Mesendoderm (in vitro differentiated cells): ENCODE measurements around the gene DMD.

Source experiments
- DNase-seq: peaks from one replicate; pipeline ENCODE4 v3.0.0; 2013
- H2AK5ac ChIP-seq: 2 replicates; pipeline ENCODE4 v1.6.1; 2013; ENCODE audit warnings: low read length, inconsistent platforms
- H2BK120ac ChIP-seq: 2 replicates; pipeline ENCODE4 v1.6.1; 2013; ENCODE audit warnings: low read depth, mild to moderate bottlenecking, low read length, moderate library complexity, mixed read lengths
- H2BK15ac ChIP-seq: replicated peaks from 2 replicates; pipeline ENCODE4 v1.6.1; 2013; ENCODE audit warnings: low read depth, mild to moderate bottlenecking, moderate library complexity
- H2BK5ac ChIP-seq: 2 replicates; pipeline ENCODE4 v1.6.1; 2013; ENCODE audit warnings: low read length, inconsistent platforms
- H3K18ac ChIP-seq: 2 replicates; pipeline ENCODE4 v1.6.1; 2013; ENCODE audit warnings: mild to moderate bottlenecking, low read length, mixed read lengths
- H3K23ac ChIP-seq: one replicate; pipeline ENCODE4 v1.6.1; 2013; ENCODE audit warnings: low read length
- H3K27ac ChIP-seq: 2 replicates; pipeline ENCODE4 v1.5.1; 2013; ENCODE audit warnings: low read depth, mild to moderate bottlenecking, inconsistent platforms, low read length, moderate library complexity
- H3K27me3 ChIP-seq: 2 replicates; pipeline ENCODE4 v1.6.1; 2013; ENCODE audit warnings: low read length, control low read depth, mild to moderate bottlenecking, inconsistent platforms; ENCODE audit not compliant: insufficient read depth, poor library complexity
- H3K36me3 ChIP-seq: 2 replicates; pipeline ENCODE4 v1.6.1; 2013; ENCODE audit warnings: low read length, inconsistent platforms; ENCODE audit not compliant: control insufficient read depth, insufficient read depth
- H3K4ac ChIP-seq: one replicate; pipeline ENCODE4 v1.6.1; 2013; ENCODE audit warnings: low read depth, mild to moderate bottlenecking, low read length, moderate library complexity
- H3K4me1 ChIP-seq: 2 replicates; pipeline ENCODE4 v1.6.1; 2013; ENCODE audit warnings: low read depth, low read length, inconsistent platforms; ENCODE audit not compliant: control insufficient read depth
- H3K4me2 ChIP-seq: 2 replicates; pipeline ENCODE4 v1.6.1; 2013; ENCODE audit warnings: low read length
- H3K4me3 ChIP-seq: 2 replicates; pipeline ENCODE4 v1.5.1; 2013; ENCODE audit warnings: mild to moderate bottlenecking, low read length
- H3K56ac ChIP-seq: one replicate; pipeline ENCODE4 v1.6.1; 2013; ENCODE audit warnings: low read length
- H3K79me1 ChIP-seq: 2 replicates; pipeline ENCODE4 v1.6.1; 2013; ENCODE audit warnings: low read length, inconsistent platforms
- H3K79me2 ChIP-seq: 2 replicates; pipeline ENCODE4 v1.6.1; 2013; ENCODE audit warnings: mild to moderate bottlenecking, low read length; ENCODE audit not compliant: control insufficient read depth, insufficient read depth
- H3K9ac ChIP-seq: 2 replicates; pipeline ENCODE4 v1.6.1; 2013; ENCODE audit warnings: low read length, inconsistent platforms
- H4K5ac ChIP-seq: one replicate; pipeline ENCODE4 v1.6.1; 2013; ENCODE audit warnings: low read length
- H4K8ac ChIP-seq: one replicate; pipeline ENCODE4 v1.6.1; 2013; ENCODE audit warnings: low read depth, mild to moderate bottlenecking, control low read depth, low read length, moderate library complexity
- WGBS: extraction: QIAGEN DNeasy Blood & Tissue Kit; methylation state at CpG from one replicate; pipeline ENCODE4 v1.1.7; 2013; ENCODE audit warnings: low lambda C conversion rate, missing lambda C conversion rate; ENCODE audit not compliant: insufficient coverage; ENCODE audit errors: extremely low coverage; 5-methylcytosine and 5-hydroxymethylcytosine counted together

DMD gene

DNA sequence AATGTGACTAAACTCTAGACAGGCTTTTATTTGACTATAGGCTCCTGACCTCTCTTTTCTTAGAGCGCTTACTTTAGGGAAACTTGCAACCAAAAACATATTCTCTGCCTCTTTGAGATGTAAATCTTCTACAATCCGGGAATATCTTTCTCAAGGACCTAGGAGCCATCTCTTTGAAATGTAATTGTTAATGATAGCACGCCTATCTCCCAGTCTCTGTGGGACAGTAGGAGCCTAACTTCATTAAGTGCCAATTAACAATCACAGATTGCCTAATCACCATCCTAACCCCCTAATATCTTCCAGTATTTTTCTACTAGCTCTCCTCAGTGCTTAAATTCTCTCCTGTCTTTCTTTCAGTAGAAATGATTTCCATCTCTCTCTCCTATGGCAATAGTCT lies 628.6 kb downstream of the DMD start:
- H2BK15ac ChIP-seq: no peak overlapping the region
- H2BK120ac ChIP-seq: no peak overlapping the region
- H3K4me2 ChIP-seq: no peak overlapping the region
- no peak overlapping the region for H4K8ac ChIP-seq
- H3K4ac ChIP-seq: no peak overlapping the region
- H3K4me3 ChIP-seq: no peak overlapping the region
- DNase-seq: peak; percentile 54
- H2BK5ac ChIP-seq: no peak overlapping the region
- no peaks in the 10 kb centered on the region for H3K27me3 ChIP-seq
- no peak overlapping the region for H3K23ac ChIP-seq
- H3K56ac ChIP-seq: no peak overlapping the region
- H3K9ac ChIP-seq: no peak overlapping the region
- no peaks in the 10 kb centered on the region for H3K4me1 ChIP-seq
- no peaks in the 10 kb centered on the region for H3K79me1 ChIP-seq
- no peak overlapping the region for H3K27ac ChIP-seq
- H2AK5ac ChIP-seq: no peak overlapping the region
- no peak overlapping the region for H4K5ac ChIP-seq
- no peaks in the 10 kb centered on the region for H3K79me2 ChIP-seq
- WGBS: no CpG with 5 or more reads among the region's 3 CpGs
- H3K36me3 ChIP-seq: no peaks in the 10 kb centered on the region
- H3K18ac ChIP-seq: no peak overlapping the region

DNA sequence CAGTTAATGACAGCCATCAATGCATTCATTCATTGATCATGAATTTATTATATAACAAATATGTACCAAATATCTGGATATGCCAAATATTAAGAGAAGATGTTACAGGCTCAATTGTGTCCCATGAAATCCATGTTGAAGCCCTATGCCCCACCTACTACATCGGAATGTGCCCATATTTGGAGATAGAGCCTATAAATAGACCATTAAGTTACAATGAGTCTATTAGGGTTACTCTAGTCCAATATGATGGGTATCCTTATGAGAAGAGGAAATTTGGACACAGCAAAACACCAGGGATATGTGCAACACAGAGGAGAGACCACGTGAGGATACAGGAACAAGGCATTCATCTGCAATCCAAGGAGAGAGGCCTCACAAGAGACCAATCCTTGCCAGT lies 634.5 kb downstream of the DMD start:
- Histone ChIP-seq H3K79me1 (no peaks in the 10 kb centered on the region), H3K4me3 (no peak overlapping the region), H3K36me3 (no peaks in the 10 kb centered on the region), H2AK5ac (no peak overlapping the region), H3K56ac (no peak overlapping the region), H2BK120ac (no peak overlapping the region), H4K8ac (no peak overlapping the region), H3K27me3 (no peaks in the 10 kb centered on the region), H3K4me1 (no peaks in the 10 kb centered on the region), H3K4me2 (no peak overlapping the region), H3K4ac (no peak overlapping the region), H3K79me2 (no peaks in the 10 kb centered on the region), H3K23ac (no peak overlapping the region), H2BK15ac (no peak overlapping the region), H4K5ac (no peak overlapping the region), H3K27ac (no peak overlapping the region), H3K9ac (no peak overlapping the region), H3K18ac (no peak overlapping the region), H2BK5ac (no peak overlapping the region)
- WGBS: no CpG with 5 or more reads among the region's 2 CpGs
- DNase-seq: no peak

DNA sequence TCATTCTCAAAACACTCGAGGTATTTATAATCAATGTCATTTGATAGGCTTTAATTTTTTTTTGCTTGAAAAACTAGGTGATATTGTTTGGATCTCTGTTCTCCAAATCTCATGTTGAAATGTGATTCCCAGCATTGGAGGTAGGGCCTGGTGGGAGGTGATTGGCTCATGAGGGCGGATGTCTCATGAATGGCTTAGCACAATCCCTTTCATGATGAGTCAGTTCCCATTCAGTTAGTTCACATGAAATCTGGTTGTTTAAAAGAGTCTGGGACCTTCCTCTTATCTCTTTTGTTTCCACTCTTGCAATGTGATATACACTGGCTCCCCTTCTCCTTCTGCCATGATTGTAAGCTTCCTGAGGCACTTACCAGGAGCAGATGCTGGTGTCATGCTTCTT lies 638.7 kb downstream of the DMD start:
- no CpG with 5 or more reads among the region's 2 CpGs for WGBS
- Histone ChIP-seq H4K5ac (no peak overlapping the region), H2BK15ac (no peak overlapping the region), H3K4me1 (no peaks in the 10 kb centered on the region), H3K9ac (no peak overlapping the region), H3K79me2 (no peaks in the 10 kb centered on the region), H3K79me1 (no peaks in the 10 kb centered on the region), H3K4me3 (no peak overlapping the region), H3K27me3 (no peaks in the 10 kb centered on the region), H2AK5ac (no peak overlapping the region), H3K4me2 (no peak overlapping the region), H4K8ac (no peak overlapping the region), H3K4ac (no peak overlapping the region), H3K23ac (no peak overlapping the region), H3K56ac (no peak overlapping the region), H2BK120ac (no peak overlapping the region), H3K18ac (no peak overlapping the region), H2BK5ac (no peak overlapping the region), H3K36me3 (no peaks in the 10 kb centered on the region), H3K27ac (no peak overlapping the region)
- peak; percentile 1 for DNase-seq

DNA sequence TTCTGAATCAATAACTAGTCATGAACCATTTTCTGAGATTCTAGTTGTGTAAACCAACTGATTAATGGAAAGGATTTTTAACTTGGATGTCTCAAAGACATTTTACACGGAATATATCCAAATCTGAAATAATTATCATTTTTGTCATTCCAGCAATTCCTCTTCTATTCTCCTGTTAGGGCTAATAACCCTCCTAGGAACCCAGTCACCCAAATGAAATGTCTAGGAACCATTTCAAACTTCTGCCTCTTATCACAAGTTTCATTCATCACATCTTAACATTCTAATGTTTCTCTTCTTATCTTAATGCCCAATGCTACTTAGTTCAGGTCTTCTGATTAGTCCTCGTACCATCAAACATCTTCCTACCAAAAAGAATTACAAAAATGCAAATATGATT lies 639.8 kb downstream of the DMD start:
- no peak overlapping the region for H3K9ac ChIP-seq
- H3K56ac ChIP-seq: no peak overlapping the region
- H3K18ac ChIP-seq: no peak overlapping the region
- no peak overlapping the region for H2BK15ac ChIP-seq
- H3K27ac ChIP-seq: no peak overlapping the region
- H3K4ac ChIP-seq: no peak overlapping the region
- no peak for DNase-seq
- no peak overlapping the region for H3K23ac ChIP-seq
- H3K79me2 ChIP-seq: no peaks in the 10 kb centered on the region
- WGBS: no CpG with 5 or more reads among the region's 2 CpGs
- no peak overlapping the region for H4K5ac ChIP-seq
- H2BK120ac ChIP-seq: no peak overlapping the region
- H2AK5ac ChIP-seq: no peak overlapping the region
- no peaks in the 10 kb centered on the region for H3K4me1 ChIP-seq
- no peaks in the 10 kb centered on the region for H3K36me3 ChIP-seq
- H3K4me3 ChIP-seq: no peak overlapping the region
- no peak overlapping the region for H4K8ac ChIP-seq
- H3K4me2 ChIP-seq: no peak overlapping the region
- no peak overlapping the region for H2BK5ac ChIP-seq
- H3K27me3 ChIP-seq: no peaks in the 10 kb centered on the region
- no peaks in the 10 kb centered on the region for H3K79me1 ChIP-seq

DNA sequence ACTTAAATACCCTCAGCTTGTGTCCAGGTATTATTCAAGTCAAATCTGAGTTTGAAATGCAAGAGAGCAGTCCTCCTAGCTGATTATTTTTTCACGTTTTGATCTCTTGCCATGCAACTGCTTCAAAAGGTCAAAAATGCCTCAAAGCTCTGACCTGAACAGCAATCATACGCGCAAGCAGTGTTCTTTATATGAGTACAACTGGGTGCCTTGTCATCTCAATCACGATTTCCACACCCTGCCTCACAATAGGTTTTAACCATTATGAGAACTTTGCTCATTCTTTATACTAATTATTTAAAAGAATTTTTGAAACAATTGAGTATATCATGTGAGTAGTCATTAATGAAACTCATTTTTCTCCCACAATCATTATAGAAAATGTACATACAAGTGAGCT lies 649.1 kb downstream of the DMD start:
- Histone ChIP-seq H2BK120ac (no peak overlapping the region), H3K23ac (no peak overlapping the region), H2AK5ac (no peak overlapping the region), H2BK5ac (no peak overlapping the region), H4K5ac (no peak overlapping the region), H3K79me1 (no peaks in the 10 kb centered on the region), H2BK15ac (no peak overlapping the region), H3K56ac (no peak overlapping the region), H3K4me3 (no peak overlapping the region), H3K27ac (no peak overlapping the region), H3K4ac (no peak overlapping the region), H3K27me3 (no peaks in the 10 kb centered on the region), H3K36me3 (no peaks in the 10 kb centered on the region), H3K79me2 (no peaks in the 10 kb centered on the region), H3K4me1 (no peaks in the 10 kb centered on the region), H3K18ac (no peak overlapping the region), H4K8ac (no peak overlapping the region), H3K9ac (no peak overlapping the region), H3K4me2 (no peak overlapping the region)
- no CpG with 5 or more reads among the region's 4 CpGs for whole genome bisulfite sequencing
- no peak for DNase-seq

DNA sequence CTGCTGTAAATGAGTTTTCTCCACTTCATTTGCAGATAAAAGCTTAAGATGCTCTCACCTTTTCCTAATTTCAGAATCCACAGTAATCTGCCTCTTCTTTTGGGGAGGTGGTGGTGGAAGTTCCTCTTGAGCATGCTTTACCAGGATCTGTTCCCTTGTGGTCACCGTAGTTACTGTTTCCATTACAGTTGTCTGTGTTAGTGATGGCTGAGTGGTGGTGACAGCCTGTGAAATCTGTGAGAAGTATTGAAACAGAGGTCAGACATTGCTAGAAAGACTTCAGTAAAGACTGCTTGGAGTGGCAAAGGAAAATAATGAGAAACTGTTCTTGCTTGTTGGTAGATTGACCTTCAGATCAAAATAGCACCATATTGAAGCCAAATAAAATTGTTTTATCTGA lies 666.2 kb downstream of the DMD start:
- Histone ChIP-seq H3K56ac (no peak overlapping the region), H3K18ac (no peak overlapping the region), H3K9ac (no peak overlapping the region), H4K5ac (no peak overlapping the region), H3K4me1 (no peaks in the 10 kb centered on the region), H3K27me3 (no peaks in the 10 kb centered on the region), H3K27ac (no peak overlapping the region), H4K8ac (no peak overlapping the region), H3K4ac (no peak overlapping the region), H2AK5ac (no peak overlapping the region), H2BK15ac (no peak overlapping the region), H3K4me3 (no peak overlapping the region), H3K23ac (no peak overlapping the region), H3K4me2 (no peak overlapping the region), H3K79me1 (no peaks in the 10 kb centered on the region), H3K36me3 (no peaks in the 10 kb centered on the region), H2BK5ac (no peak overlapping the region), H3K79me2 (no peaks in the 10 kb centered on the region), H2BK120ac (no peak overlapping the region)
- DNase-seq: peak; percentile 61
- WGBS: no CpG with 5 or more reads among the region's 1 CpG
